Measurements from ENCODE around the gene PIGS.
"Not testable (repeated sequence)": the region's sequence is repeated elsewhere in the genome, so short reads cannot be mapped to it uniquely, and the experiment has no call there.

Gene PIGS

GRCh38 chr17:28578246-28579195 is 7.2 kb upstream of the PIGS start:
- no peak for DNase-seq

GRCh38 chr17:28577466-28577824 is 6.1 kb upstream of the PIGS start:
- DNase-seq = no peak

DNA sequence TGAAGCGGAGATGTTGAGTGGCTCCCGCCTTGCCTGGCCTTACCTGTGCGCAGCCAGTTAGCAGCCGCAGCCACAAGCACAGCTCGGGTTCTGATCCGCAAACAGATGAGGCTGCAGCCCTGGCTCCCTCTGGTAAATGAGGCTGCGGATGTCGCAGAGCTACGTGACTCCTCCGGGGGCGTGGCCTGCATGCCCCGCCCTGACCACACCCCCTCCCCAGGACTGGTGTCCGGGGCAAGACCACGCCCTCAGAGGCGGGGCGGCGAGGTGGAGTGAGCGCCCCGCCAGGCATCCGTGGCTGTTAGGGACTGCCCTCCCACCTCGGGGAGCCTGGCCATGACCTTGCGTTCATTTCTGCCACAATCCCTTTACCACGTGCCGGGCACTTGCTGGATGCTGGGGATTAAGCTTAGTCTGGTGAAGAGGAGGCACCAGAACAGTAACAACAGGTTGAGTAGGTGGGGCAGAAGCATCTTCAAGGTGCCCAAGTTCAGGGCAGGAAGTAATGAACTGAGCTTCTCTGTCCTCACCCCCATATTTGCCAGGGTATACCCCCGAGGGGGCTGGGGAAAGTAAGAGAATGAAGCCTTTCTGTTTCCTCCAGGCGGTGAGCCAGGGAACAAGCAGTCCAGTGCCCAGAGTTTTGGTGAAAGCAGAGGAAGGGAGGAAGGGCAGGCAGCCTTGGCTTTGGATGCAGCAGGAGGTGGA is 5.6 kb upstream of the PIGS start, which contains the start of gene ALDOC:
Gene ALDOC (minus strand): TSS at position 138 of the 708 bp plus-strand sequence. CDS start 1,363 bp downstream, outside the sequence.
- peak; percentile 99 for DNase-seq

GRCh38 chr17:28576016-28576415 is 4.7 kb upstream of the PIGS start:
- not testable (repeated sequence) for DNase-seq

- no peak for DNase-seq
These were observed 3.9 kb upstream of the PIGS start for GRCh38 chr17:28575126-28575795.

DNA sequence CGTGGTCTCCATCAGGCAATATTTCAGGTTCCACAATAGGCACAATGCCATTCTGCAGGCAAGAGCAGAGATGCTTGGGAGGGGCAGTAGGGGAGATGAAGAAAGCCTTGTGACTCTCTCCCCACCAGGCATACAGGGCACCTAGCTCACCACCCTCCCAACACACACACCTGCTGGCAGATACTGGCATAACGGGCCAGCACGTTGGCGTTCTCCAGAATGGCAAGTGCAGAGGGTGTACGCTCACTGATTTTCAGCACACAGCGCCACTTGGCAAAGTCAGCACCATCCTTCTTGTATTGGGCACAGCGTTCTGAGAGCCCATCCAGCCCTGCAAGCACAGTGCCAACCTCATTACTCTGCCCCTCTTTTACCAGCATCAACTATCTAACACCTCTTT is 3.2 kb upstream of the PIGS start:
- DNase-seq = no peak

DNA sequence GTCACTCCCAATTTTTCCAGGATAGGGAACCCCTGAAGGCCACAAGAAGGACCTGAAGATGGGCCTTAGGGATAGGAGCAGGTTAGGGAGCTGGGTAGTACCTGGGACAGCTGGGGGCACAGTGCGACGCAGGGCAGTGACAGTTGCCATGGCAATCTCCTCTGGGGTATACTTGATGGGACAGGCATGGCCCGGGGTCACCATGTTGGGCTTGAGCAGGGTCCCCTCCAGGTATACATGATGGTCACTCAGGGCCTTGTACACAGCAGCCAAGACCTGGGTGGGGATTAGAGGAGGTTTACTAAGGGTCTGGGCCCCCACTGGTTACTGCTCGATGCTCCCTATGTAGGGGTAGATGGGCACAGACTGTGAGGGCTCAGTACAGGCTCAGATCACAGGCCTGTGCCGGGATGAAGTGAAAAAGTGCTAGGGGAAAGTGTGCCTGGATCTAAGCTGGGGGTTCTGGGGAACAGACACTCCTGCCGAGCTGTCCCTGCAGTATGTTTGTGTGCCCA is 2.7 kb upstream of the PIGS start:
- no peak for DNase-seq

- no peak for DNase-seq
These were observed 2.2 kb upstream of the PIGS start for GRCh38 chr17:28573521-28573920.

GRCh38 chr17:28573040-28573380 is 1.7 kb upstream of the PIGS start:
- DNase-seq = no peak

GRCh38 chr17:28572259-28573039 is 1.1 kb upstream of the PIGS start:
- DNase-seq = no peak

- DNase-seq = peak; percentile 69
These were observed 486 bp downstream of the PIGS start for GRCh38 chr17:28570716-28571360.

DNA sequence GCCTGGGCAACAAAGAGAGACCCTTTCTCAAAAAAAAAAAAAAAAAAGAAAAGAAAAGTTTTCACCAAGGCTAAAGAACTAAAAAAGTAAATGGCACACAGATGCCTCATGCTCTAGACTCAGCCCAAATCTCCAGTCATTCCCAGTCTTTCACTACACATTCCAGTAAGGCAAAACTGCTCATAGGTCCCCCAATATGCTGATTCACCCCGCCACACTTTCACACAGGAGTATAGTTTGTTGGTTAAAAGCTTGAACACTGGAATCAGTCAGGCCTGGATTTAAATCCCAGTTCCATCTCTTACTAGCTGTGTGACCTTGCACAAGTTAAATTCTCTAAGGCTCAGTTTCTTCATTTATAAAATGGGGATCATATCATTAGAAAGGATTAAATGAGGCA is 1.9 kb downstream of the PIGS start:
- no peak for DNase-seq

DNA sequence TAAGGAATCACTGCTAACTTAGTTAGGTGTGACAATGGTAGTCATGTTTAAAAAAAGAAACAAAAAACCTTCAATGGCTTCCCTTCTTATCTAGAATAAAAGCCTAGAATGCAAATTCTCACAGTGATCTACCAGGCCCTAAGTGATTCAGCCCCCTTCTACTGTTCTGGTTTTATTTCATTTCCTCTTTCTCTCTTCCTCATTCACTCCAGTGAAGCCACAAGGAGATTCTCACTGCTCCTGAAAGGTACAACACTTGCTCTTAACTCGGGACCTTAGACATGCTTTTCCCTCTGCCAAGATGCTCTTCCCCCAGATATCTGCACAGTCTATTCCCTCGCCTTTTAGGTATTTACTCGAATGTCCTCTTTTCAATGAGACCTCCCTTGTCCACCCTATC is 3.7 kb downstream of the PIGS start:
- DNase-seq = no peak

DNA sequence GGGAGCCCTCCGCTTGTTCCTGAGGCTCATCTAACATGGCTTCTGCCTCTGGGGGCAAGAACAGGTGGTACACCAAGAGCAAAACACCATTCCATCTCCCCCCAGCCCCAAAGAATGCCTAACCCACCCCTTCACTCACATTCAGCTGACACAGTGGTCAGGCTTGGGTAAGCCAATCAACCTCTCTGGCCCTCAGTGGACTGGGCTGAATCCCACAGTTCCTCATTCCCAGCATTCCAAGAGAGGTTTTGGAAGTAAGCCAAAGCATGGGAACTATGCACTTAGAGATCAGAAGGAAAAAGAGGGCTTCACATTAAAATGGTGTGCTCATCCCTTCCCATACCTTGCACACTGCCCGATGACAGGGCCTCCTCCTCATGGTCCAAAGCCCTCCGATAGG is 7.8 kb downstream of the PIGS start:
- DNase-seq = no peak

- DNase-seq = no peak
These were observed 16.3 kb downstream of the PIGS start for GRCh38 chr17:28555022-28555421.

DNA sequence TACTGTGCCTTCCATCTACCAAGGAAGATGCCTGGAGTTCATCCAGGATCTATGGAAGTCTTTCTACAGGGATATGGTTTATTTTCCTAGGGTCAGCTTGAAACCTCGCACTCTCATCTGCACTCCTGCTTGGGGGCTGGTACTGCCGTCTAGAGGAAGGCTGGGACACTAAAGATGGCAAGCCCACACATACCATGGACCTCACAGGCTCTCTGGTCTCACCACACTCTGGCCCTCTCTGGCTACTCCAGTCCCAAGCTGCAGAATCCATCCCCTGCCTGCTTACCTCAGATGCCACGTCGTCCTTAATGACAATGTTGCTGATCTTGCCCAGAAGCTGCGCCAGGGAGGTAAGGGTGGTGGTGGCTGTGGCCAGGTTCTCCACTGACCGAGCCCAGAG is 16.8 kb downstream of the PIGS start:
- DNase-seq = no peak

GRCh38 chr17:28553000-28553505 is 18.3 kb downstream of the PIGS start:
- DNase-seq = no peak

DNA sequence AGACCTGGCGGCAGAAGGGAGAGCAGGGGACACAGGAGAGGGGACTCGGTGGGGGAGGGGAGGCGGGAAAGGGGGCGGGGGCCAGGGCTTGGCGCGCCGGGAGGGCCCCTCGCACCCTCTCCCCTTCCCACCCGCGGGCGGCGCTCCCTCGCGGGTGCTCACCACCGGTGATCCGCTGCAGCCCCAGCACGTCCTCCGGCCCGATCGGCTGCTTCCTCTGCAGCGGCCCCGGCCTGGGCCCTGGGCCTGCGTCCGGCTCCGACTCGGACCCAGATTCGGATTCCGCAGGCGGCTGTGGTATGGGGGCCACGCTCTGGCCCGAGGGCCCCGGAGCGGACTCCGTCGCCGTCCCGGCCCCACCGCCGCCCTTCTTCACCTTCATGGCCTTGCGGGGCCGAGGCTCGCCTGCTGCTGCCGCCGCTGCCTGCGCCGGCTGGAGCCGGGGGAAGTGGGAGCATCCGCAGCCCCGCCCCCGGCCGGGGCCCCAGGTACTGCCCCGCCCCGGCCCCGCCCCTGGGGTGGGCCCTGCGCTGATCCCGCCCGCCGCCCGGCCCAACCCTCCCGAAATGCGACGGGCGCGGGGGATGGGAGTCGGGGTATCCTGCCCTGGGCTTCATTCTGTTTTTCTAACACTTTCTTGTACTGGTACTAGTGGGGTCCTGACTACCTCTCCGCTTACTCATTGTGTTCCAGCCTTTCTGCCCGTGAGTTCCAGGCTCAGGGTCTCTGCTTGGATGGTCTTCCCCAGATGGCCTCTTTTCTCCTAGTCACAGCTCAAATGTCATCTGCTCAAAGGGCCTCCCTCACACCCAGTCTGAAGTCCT is 18.9 kb downstream of the PIGS start, which contains the start of gene UNC119:
Gene UNC119 (minus strand): TSS at position 449 of the 824 bp plus-strand sequence. CDS start 67 bp downstream, at position 382.
- peak; percentile 86 for DNase-seq

- DNase-seq = no peak
These were observed 19.7 kb downstream of the PIGS start for GRCh38 chr17:28551421-28552175.

DNA sequence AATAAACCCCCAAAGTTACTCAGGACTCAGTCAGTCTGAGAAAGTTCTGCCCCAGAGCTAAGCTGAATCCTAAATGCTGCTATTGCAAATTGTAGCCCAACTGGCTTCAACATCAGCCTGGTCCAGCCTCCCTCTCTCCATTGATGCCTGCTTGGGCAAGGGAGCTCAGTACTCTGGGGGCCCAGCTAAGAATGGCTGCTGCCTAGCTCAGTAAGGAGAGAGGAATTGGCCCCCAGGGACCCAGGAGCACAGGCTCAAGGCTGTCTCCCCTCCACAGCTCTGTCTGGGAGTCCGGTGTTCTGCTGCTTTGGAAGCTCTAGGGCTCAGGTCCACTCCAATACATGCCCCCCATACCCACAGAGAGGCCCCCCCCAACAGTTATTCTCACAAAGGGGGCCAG is 20.5 kb downstream of the PIGS start:
- DNase-seq = no peak

All from stimulated activated CD4-positive, alpha-beta T cell treated with anti-CD3 and anti-CD28 coated beads, Interleukin-15, amount 100 ng/mL, for 24 hours (primary cell).